ENCODE data around the gene CEBPB. TPM values are rescaled to one million over a fixed set of nuclear protein-coding genes. Genes with fewer than 3 reads are reported as not detected.
A peak's percentile ranks its signal among the peaks of the same experiment; 100 is the strongest.
"Not testable (repeated sequence)": the region's sequence is repeated elsewhere in the genome, so short reads cannot be mapped to it uniquely, and the experiment has no call there.

CEBPB gene
- total RNA-seq, 4 donors from 2014 or later, result 105 to 195 (median 144) TPM

GRCh38 chr20:50175938-50176933 is 14.4 kb upstream of the CEBPB start:
- intact Hi-C loops (cut with DNase I), result no loop called here
- no peaks in the 10 kb centered on the region for H3K9me3 ChIP-seq
- no peaks in the 10 kb centered on the region for H3K27me3 ChIP-seq
- no peak for TF ChIP-seq CTCF (IDR thresholded peaks at IDR 0.05)
- TF ChIP-seq POLR2AphosphoS5 (IDR thresholded peaks at IDR 0.05), result no peak
- no peak for TF ChIP-seq POLR2A (IDR thresholded peaks at IDR 0.05; ENCODE audit: low read depth)
- no peak for TF ChIP-seq EP300 (IDR thresholded peaks at IDR 0.05)
- WGBS, result 89% methylated on average over 16 of the region's 18 CpGs
- no peak overlapping the region for H3K4me3 ChIP-seq
- H3K4me1 ChIP-seq, result peaks cover 18 to 34% (median 24%) of the 10 kb centered on the region in 4 donors
- peaks cover 0 to 7% (median 0%) of the 10 kb centered on the region in 4 donors for H3K36me3 ChIP-seq
- no peak overlapping the region for H3K27ac ChIP-seq (replicated peaks in 1 of 4)
- peak; percentile 91 for DNase-seq (ENCODE audit: extremely low spot score)

- H3K36me3 ChIP-seq; H3K9me3 ChIP-seq; H3K27me3 ChIP-seq; intact Hi-C loops (cut with DNase I); H3K27ac ChIP-seq (replicated peaks in 1 of 4); H3K4me3 ChIP-seq: not testable (repeated sequence)
- peak; percentile 77 for DNase-seq (ENCODE audit: extremely low spot score)
- WGBS, result 89% methylated on average over 9 of the region's 9 CpGs
- peaks cover 2 to 12% (median 3%) of the 10 kb centered on the region in 4 donors for H3K4me1 ChIP-seq
These were observed 12.0 kb upstream of the CEBPB start for GRCh38 chr20:50178672-50179071.

- H3K9me3 ChIP-seq, result no peaks in the 10 kb centered on the region
- peak; percentile 83 for DNase-seq (ENCODE audit: extremely low spot score)
- intact Hi-C loops (cut with DNase I), result loop anchor here (10.0 kb wide), 1 partner anchor 563 kb away; no protein-coding TSS in a partner anchor
- H3K4me3 ChIP-seq, result no peak overlapping the region
- peaks cover 0 to 12% (median 2%) of the 10 kb centered on the region in 4 donors for H3K4me1 ChIP-seq
- 86% methylated on average over 9 of the region's 10 CpGs for WGBS
- no peak for TF ChIP-seq CTCF (IDR thresholded peaks at IDR 0.05)
- TF ChIP-seq POLR2A (IDR thresholded peaks at IDR 0.05; ENCODE audit: low read depth), result no peak
- TF ChIP-seq EP300 (IDR thresholded peaks at IDR 0.05), result no peak
- TF ChIP-seq POLR2AphosphoS5 (IDR thresholded peaks at IDR 0.05), result no peak
- no peaks in the 10 kb centered on the region for H3K27me3 ChIP-seq
- no peak overlapping the region for H3K27ac ChIP-seq (replicated peaks in 1 of 4)
- H3K36me3 ChIP-seq, result peaks cover 0 to 3% (median 0%) of the 10 kb centered on the region in 4 donors
These were observed 9.3 kb upstream of the CEBPB start for GRCh38 chr20:50181344-50181743.

GRCh38 chr20:50182346-50182745 is 8.3 kb upstream of the CEBPB start:
- H3K27ac ChIP-seq (replicated peaks in 1 of 4), result no peak overlapping the region
- 64% methylated on average over 2 of the region's 2 CpGs for WGBS

More at GRCh38 chr20:50182346-50182745, 8.3 kb upstream of the CEBPB start:
- Histone ChIP-seq H3K36me3 (peaks cover 0 to 3% (median 0%) of the 10 kb centered on the region in 4 donors), H3K27me3 (no peaks in the 10 kb centered on the region), H3K4me1 (peaks cover 4 to 22% (median 12%) of the 10 kb centered on the region in 4 donors), H3K4me3 (no peak overlapping the region), H3K9me3 (no peaks in the 10 kb centered on the region)
- intact Hi-C loops (cut with DNase I), result loop anchor here (10.0 kb wide), 1 partner anchor 562 kb away; no protein-coding TSS in a partner anchor
- no peak for DNase-seq (ENCODE audit: extremely low spot score)
- TF ChIP-seq POLR2AphosphoS5 (IDR thresholded peaks at IDR 0.05), result no peak
- no peak for TF ChIP-seq CTCF (IDR thresholded peaks at IDR 0.05)
- no peak for TF ChIP-seq POLR2A (IDR thresholded peaks at IDR 0.05; ENCODE audit: low read depth)
- TF ChIP-seq EP300 (IDR thresholded peaks at IDR 0.05), result no peak

All from esophagus muscularis mucosa (tissue), 4 donors.